Superior temporal gyrus (tissue), 1 donor: ENCODE measurements around the gene NFATC3.

Experiments
- DNase-seq: peaks from one replicate; pipeline ENCODE4 v3.0.0-alpha.2; 2016; ENCODE audit errors: extremely low spot score

Gene NFATC3

GRCh38 chr16:68072038-68072695 lies 13.0 kb upstream of the NFATC3 start:
- no peak for DNase-seq

- no peak for DNase-seq
Observed at GRCh38 chr16:68073902-68074760, 11.0 kb upstream of the NFATC3 start.

- no peak for DNase-seq
Observed at GRCh38 chr16:68074850-68075555, 10.2 kb upstream of the NFATC3 start.

- no peak for DNase-seq
Observed at GRCh38 chr16:68075980-68076379, 9.2 kb upstream of the NFATC3 start.

- DNase-seq, result no peak
Observed at GRCh38 chr16:68076560-68076959, 8.6 kb upstream of the NFATC3 start.

GRCh38 chr16:68077866-68078700 lies 7.1 kb upstream of the NFATC3 start:
- no peak for DNase-seq

- DNase-seq, result no peak
Observed at GRCh38 chr16:68078701-68079375, 6.3 kb upstream of the NFATC3 start.

GRCh38 chr16:68079376-68079625 lies 5.9 kb upstream of the NFATC3 start:
- no peak for DNase-seq

- DNase-seq, result no peak
Observed at GRCh38 chr16:68079626-68080344, 5.4 kb upstream of the NFATC3 start.

GRCh38 chr16:68081861-68082628 lies 3.1 kb upstream of the NFATC3 start:
- no peak for DNase-seq

- no peak for DNase-seq
Observed at GRCh38 chr16:68082629-68083238, 2.4 kb upstream of the NFATC3 start.

- DNase-seq, result no peak
Observed at GRCh38 chr16:68083239-68083781, 1.9 kb upstream of the NFATC3 start.

- DNase-seq, result no peak
Observed at GRCh38 chr16:68083861-68084503, 1.2 kb upstream of the NFATC3 start.

- DNase-seq, result peak; percentile 94
Observed at GRCh38 chr16:68084504-68085258, 489 bp upstream of the NFATC3 start.

GRCh38 chr16:68086336-68086841 lies 1.2 kb downstream of the NFATC3 start:
- DNase-seq, result peak; percentile 66

GRCh38 chr16:68086860-68087268 lies 1.7 kb downstream of the NFATC3 start:
- no peak for DNase-seq

GRCh38 chr16:68087688-68088087 lies 2.5 kb downstream of the NFATC3 start:
- DNase-seq, result no peak
